Measurements from ENCODE around the gene RAB6B.

RAB6B gene

GRCh38 chr3:133835418-133835743 is 60.3 kb downstream of the RAB6B start:
- Histone ChIP-seq H3K4me3 (no peak overlapping the region), H3K9me3 (no peaks in the 10 kb centered on the region), H3K36me3 (peaks cover 0 to 40% (median 0%) of the 10 kb centered on the region in 3 donors), H3K27ac (no peak overlapping the region), H3K4me1 (no peaks in the 10 kb centered on the region), H3K27me3 (no peaks in the 10 kb centered on the region)
- no peak for DNase-seq
- TF ChIP-seq, protein P1, sequence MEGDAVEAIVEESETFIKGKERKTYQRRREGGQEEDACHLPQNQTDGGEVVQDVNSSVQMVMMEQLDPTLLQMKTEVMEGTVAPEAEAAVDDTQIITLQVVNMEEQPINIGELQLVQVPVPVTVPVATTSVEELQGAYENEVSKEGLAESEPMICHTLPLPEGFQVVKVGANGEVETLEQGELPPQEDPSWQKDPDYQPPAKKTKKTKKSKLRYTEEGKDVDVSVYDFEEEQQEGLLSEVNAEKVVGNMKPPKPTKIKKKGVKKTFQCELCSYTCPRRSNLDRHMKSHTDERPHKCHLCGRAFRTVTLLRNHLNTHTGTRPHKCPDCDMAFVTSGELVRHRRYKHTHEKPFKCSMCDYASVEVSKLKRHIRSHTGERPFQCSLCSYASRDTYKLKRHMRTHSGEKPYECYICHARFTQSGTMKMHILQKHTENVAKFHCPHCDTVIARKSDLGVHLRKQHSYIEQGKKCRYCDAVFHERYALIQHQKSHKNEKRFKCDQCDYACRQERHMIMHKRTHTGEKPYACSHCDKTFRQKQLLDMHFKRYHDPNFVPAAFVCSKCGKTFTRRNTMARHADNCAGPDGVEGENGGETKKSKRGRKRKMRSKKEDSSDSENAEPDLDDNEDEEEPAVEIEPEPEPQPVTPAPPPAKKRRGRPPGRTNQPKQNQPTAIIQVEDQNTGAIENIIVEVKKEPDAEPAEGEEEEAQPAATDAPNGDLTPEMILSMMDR (IDR thresholded peaks at IDR 0.05): no peak
- intact Hi-C loops (cut with DNase I; ENCODE audit: low total_unique reads): no loop called here

DNA sequence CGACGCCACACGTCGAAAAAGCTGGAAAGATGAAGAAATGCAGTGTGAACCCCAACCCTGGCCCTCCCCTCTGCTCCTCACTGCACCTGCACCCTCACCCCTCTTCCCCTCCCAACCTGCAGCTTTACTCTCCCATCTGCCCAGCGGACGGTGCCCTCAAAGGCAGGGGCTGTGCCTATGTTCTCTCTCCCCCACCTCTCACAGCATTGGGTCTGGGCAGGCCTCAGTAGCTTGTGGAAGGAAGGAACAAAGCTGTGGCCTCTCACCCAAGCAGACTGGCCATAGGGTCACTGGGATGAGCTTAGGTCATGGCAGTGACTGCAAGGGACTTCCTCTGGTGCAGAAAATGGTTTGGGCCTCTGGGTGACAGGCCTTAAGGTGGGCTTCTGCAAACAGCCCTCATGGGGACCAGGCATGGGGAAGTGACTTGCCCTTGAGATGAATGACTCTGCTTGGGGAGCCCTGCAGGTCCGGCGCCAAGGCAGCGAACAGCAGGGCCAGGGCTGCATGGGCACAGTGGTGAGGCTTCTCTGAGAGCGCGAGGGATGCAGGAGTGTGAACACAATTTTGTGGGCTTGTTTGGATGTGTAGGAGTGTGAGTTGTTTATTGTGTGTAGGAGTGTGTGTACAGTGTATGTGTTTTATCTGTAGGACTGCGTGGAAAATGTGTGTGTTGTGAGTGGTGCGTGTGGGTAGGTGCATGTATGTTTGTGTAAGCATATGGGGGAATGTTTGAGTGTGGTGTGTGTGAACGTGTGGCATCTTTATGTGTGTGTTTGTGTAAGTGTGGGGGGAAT is 60.9 kb downstream of the RAB6B start:
- no peak for DNase-seq
- no peaks in the 10 kb centered on the region for H3K27me3 ChIP-seq
- H3K4me1 ChIP-seq: no peaks in the 10 kb centered on the region
- peaks cover 0 to 36% (median 0%) of the 10 kb centered on the region in 3 donors for H3K36me3 ChIP-seq
- TF ChIP-seq, protein P1 (IDR thresholded peaks at IDR 0.05): no peak
- H3K9me3 ChIP-seq: no peaks in the 10 kb centered on the region
- H3K4me3 ChIP-seq: no peak overlapping the region
- intact Hi-C loops (cut with DNase I; ENCODE audit: low total_unique reads): no loop called here
- no peak overlapping the region for H3K27ac ChIP-seq

DNA sequence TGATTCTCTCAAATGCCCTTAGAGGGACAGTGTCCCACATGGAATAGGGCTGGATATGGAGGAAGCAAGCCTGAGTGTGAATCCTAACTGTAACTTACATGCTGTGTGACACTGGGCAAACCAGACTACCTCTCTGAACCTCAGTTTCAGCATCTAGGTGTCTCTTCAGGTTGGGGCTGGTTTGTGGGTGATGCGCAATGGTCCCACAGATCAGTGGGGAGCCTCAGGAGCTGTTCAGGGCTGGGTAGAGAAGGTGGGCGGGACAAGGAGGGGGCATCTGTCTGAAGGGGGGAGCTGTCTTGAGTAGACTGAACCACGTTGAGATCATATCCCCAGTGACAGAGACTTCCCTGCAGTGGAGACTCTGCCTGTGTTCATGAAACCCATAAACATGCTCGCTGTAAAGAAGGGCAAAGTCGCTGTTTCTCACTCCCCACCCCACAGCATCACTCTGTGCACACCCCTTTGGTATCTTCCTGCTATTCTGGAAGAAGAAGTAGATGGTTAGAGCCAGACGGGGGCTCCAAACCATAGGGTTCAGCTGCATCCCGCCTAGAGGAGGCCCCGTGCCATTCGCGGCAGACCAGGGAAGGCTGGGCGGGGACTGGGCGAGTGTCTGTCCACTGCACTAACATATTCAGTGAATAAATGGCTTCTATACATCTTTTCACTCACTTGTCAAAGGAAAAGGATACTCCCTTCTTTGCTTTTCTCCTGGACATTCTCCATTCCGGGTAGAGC is 61.6 kb downstream of the RAB6B start:
- Histone ChIP-seq H3K27me3 (no peaks in the 10 kb centered on the region), H3K36me3 (peaks cover 0 to 32% (median 0%) of the 10 kb centered on the region in 3 donors), H3K4me1 (no peaks in the 10 kb centered on the region), H3K27ac (no peak overlapping the region), H3K4me3 (no peak overlapping the region), H3K9me3 (no peaks in the 10 kb centered on the region)
- DNase-seq: no peak
- intact Hi-C loops (cut with DNase I; ENCODE audit: low total_unique reads): no loop called here
- TF ChIP-seq, protein P1 (IDR thresholded peaks at IDR 0.05): no peak

GRCh38 chr3:133833267-133833666 is 62.4 kb downstream of the RAB6B start:
- H3K4me3 ChIP-seq: no peak overlapping the region
- H3K27me3 ChIP-seq: no peaks in the 10 kb centered on the region
- TF ChIP-seq, protein P1 (IDR thresholded peaks at IDR 0.05): no peak
- no peaks in the 10 kb centered on the region for H3K9me3 ChIP-seq
- intact Hi-C loops (cut with DNase I; ENCODE audit: low total_unique reads): no loop called here
- H3K27ac ChIP-seq: no peak overlapping the region
- no peaks in the 10 kb centered on the region for H3K4me1 ChIP-seq
- H3K36me3 ChIP-seq: peaks cover 0 to 25% (median 0%) of the 10 kb centered on the region in 3 donors
- no peak for DNase-seq

GRCh38 chr3:133832802-133833144 is 62.9 kb downstream of the RAB6B start:
- Histone ChIP-seq H3K27me3 (no peaks in the 10 kb centered on the region), H3K9me3 (no peaks in the 10 kb centered on the region), H3K4me3 (no peak overlapping the region), H3K36me3 (peaks cover 0 to 21% (median 0%) of the 10 kb centered on the region in 3 donors), H3K4me1 (no peaks in the 10 kb centered on the region), H3K27ac (no peak overlapping the region)
- DNase-seq: no peak
- TF ChIP-seq, protein P1 (IDR thresholded peaks at IDR 0.05): no peak
- intact Hi-C loops (cut with DNase I; ENCODE audit: low total_unique reads): no loop called here
